K562 (cell line): Measurements from ENCODE around the gene PRKAG2. TPM values are rescaled to one million over a fixed set of nuclear protein-coding genes. Genes with fewer than 3 reads are reported as not detected.

ENCODE experiments used
- ATAC-seq: fragments of 200-7000 bp; cut with Tn5 transposase; 3 replicates; pipeline ENCODE4 v1.9.1; 2020; ENCODE audit warnings: moderate library complexity
- BruUV-seq: library from RNA; stranded (reverse); fragments of 400-500 nt; replicated peaks from 2 replicates; lab custom pipeline; 2021; lab: Mats Ljungman, UMichigan
- CTCF ChIA-PET: fragments of 300-600 bp; formaldehyde crosslinking; extraction: SDS; loops from one replicate; lab custom pipeline; 2021; ENCODE audit warnings: low intra/inter-chr PET ratio; lab: Yijun Ruan, JAX
- POLR2A ChIA-PET: fragments of 300-600, 350-650 bp; sonication (Branson Sonifier 250); formaldehyde crosslinking; extraction: SDS; loops from one replicate; lab custom pipeline; 2021; ENCODE audit warnings: antibody characterized with exemption, inconsistent platforms; lab: Yijun Ruan, JAX
- DNase-seq, 4 experiments: peaks; one replicate each; pipeline versions ENCODE4 v3.0.0 to v3.0.0-alpha.2; 2011 to 2018; ENCODE audit warnings: low spot score in 3 of 4, mixed read lengths in 3 of 4; ENCODE audit errors: extremely low read depth in 1 of 4
- FAIRE-seq: peaks from 2 replicates; lab custom pipeline; 2011; peaks lifted over from hg19 to GRCh38; lab: Jason Lieb, UNC
- H2AFZ ChIP-seq: 2 replicates; pipeline ENCODE4 v1.6.0; 2011; ENCODE audit warnings: low read depth, low read length, control low read depth, inconsistent platforms
- H3K27ac ChIP-seq: fragments of 200-600 bp; 3 replicates; pipeline ENCODE4 v1.8.0; 2011; ENCODE audit warnings: low read depth, mild to moderate bottlenecking, control low read depth, inconsistent platforms, low read length, moderate library complexity, mixed read lengths; ENCODE audit errors: extremely low read depth
- H3K27me3 ChIP-seq, 2 experiments: fragments of 300-600 bp in 1 of 2; 2 replicates in 1 of 2; 3 replicates in 1 of 2; pipeline versions ENCODE4 v1.6.0 to v1.8.0; 2011; ENCODE audit warnings: inconsistent platforms in 2 of 2, low read length in 2 of 2, mild to moderate bottlenecking in 1 of 2, mixed read lengths in 1 of 2, moderate library complexity in 1 of 2; ENCODE audit not compliant: control insufficient read depth in 2 of 2, insufficient read depth in 2 of 2
- H3K36me3 ChIP-seq: fragments of 300-600 bp; 3 replicates; pipeline ENCODE4 v1.8.0; 2011; ENCODE audit warnings: mild to moderate bottlenecking, low read length, inconsistent platforms; ENCODE audit not compliant: control insufficient read depth, insufficient read depth
- H3K4me1 ChIP-seq, 2 experiments: fragments of 200-600 bp in 1 of 2; replicated peaks in 1 of 2; 2 replicates in 1 of 2; 3 replicates in 1 of 2; pipeline versions ENCODE4 v1.5.1 to v1.8.0; 2011; ENCODE audit warnings: inconsistent platforms in 2 of 2, low read length in 2 of 2, mild to moderate bottlenecking in 1 of 2, mixed read lengths in 1 of 2, moderate library complexity in 1 of 2; ENCODE audit not compliant: control insufficient read depth in 2 of 2, insufficient read depth in 2 of 2
- H3K4me2 ChIP-seq: 2 replicates; pipeline ENCODE4 v1.6.1; 2011; ENCODE audit warnings: low read length, control low read depth, inconsistent platforms, mixed read lengths; ENCODE audit not compliant: insufficient read depth
- H3K4me3 ChIP-seq: fragments of 200-600 bp; sonication (generic), shearing (Covaris generic); 2 replicates; pipeline ENCODE4 v1.5.1; 2016; ENCODE audit warnings: control low read depth, inconsistent platforms
- H3K79me2 ChIP-seq: fragments of 200-600 bp; 3 replicates; pipeline ENCODE4 v1.8.0; 2011; ENCODE audit warnings: low read length, inconsistent platforms; ENCODE audit not compliant: control insufficient read depth, insufficient read depth
- H3K9ac ChIP-seq, 2 experiments: 2 replicates each; pipeline versions ENCODE4 v1.6.0 to v1.6.1; 2011; ENCODE audit warnings: low read depth in 2 of 2, low read length in 2 of 2, control low read depth in 1 of 2, inconsistent platforms in 1 of 2, mild to moderate bottlenecking in 1 of 2, mixed read lengths in 1 of 2; ENCODE audit not compliant: insufficient read depth in 1 of 2
- H3K9me1 ChIP-seq: one replicate; pipeline ENCODE4 v1.6.0; 2011; ENCODE audit warnings: inconsistent platforms, mild to moderate bottlenecking, low read length, moderate library complexity; ENCODE audit not compliant: control insufficient read depth, insufficient read depth
- H3K9me3 ChIP-seq: replicated peaks from 2 replicates; pipeline ENCODE4 v1.5.1; 2011; ENCODE audit warnings: low read depth, low read length, inconsistent platforms; ENCODE audit not compliant: control insufficient read depth, insufficient read depth
- H4K20me1 ChIP-seq: replicated peaks from 2 replicates; pipeline ENCODE4 v1.6.1; 2011; ENCODE audit warnings: low read length, inconsistent platforms, mixed read lengths; ENCODE audit not compliant: control insufficient read depth, insufficient read depth
- KHSRP ChIP-seq: fragments of 450-650 bp; IDR thresholded peaks from 2 replicates; pipeline ENCODE4 v1.6.1; 2017
- NKRF ChIP-seq: fragments of 450-650 bp; IDR thresholded peaks from 2 replicates; pipeline ENCODE4 v1.6.1; 2016; ENCODE audit warnings: borderline replicate concordance
- TEAD2 ChIP-seq: fragments of 450-650 bp; IDR thresholded peaks from 2 replicates; pipeline ENCODE4 v1.6.1; 2016; ENCODE audit warnings: missing genetic modification characterization, control low read depth, missing compliant biosample characterization
- ZKSCAN8 ChIP-seq: fragments of 200-800 bp; sonication (Bioruptor generic); IDR thresholded peaks from 2 replicates; pipeline ENCODE4 v1.6.1; 2016; ENCODE audit warnings: missing genetic modification characterization, missing compliant biosample characterization
- ZNF316 ChIP-seq: fragments of 450-650 bp; IDR thresholded peaks from 2 replicates; pipeline ENCODE4 v1.6.1; 2016
- ZNF354B ChIP-seq: fragments of 250-450 bp; sonication (Bioruptor Pico); IDR thresholded peaks from 2 replicates; pipeline ENCODE4 v1.4.0; 2020
- WGBS: fragments of 100-300 bp; shearing (Covaris generic); methylation state at CpG from one replicate; pipeline ENCODE4 v1.1.6; 2016; ENCODE audit warnings: low coverage, mixed read lengths; ENCODE audit not compliant: insufficient coverage; ENCODE audit errors: missing lambda C conversion rate; 5-methylcytosine and 5-hydroxymethylcytosine counted together
- in situ Hi-C: fragments of 300-500 bp; cut with MboI; formaldehyde crosslinking; loops from 4 replicates; pipeline ENCODE4 v1.15.0; 2018; ENCODE audit warnings: inconsistent platforms, mixed read lengths
- intact Hi-C: fragments of 100-400 bp; cut with micrococcal nuclease; formaldehyde crosslinking; loops from 2 replicates; pipeline ENCODE4 v1.14.2; 2022
- polyA plus RNA-seq, 8 experiments: library from polyadenylated mRNA; depleted of rRNA in 4 of 8; stranded (reverse) in 5 of 8; unstranded in 3 of 8; fragments of >200 nt; fragmentation: Nextera tagmentation in 2 of 8; fragmentation: Illumina TruSeq in 1 of 8; extraction: Ambion mirVana in 2 of 8; extraction: Trizol in 1 of 8; gene quantifications; 2 replicates each; pipeline versions ENCODE4 v1.2.1 to v1.2.3, GENCODE V29; 2011 to 2014; ENCODE audit warnings: inconsistent platforms in 1 of 8, missing spikeins in 1 of 8
- total RNA-seq, 7 experiments: library from RNA; depleted of rRNA in 6 of 7; stranded (reverse); fragments of >200 nt in 6 of 7; fragmentation: Illumina TruSeq in 2 of 7; extraction: Trizol in 2 of 7; gene quantifications; 2 replicates each; pipeline versions ENCODE4 v1.2.1 to v1.2.3, GENCODE V29; 2011 to 2021; ENCODE audit warnings: low replicate concordance in 1 of 7

The PRKAG2 gene
- total and polyA plus RNA-seq, 9 of the 15 experiments (the other 6 are each of a cell fraction or from before 2014, with no cell fraction given), result 0.99 to 5.6 (median 3.3) TPM

- Histone ChIP-seq H3K9ac (no peak overlapping the region), H3K9me1 (no peaks in the 10 kb centered on the region), H3K4me3 (no peak overlapping the region), H4K20me1 (no peaks in the 10 kb centered on the region; the same call in 1 of the 2 replicates), H3K4me1 (no peaks in the 10 kb centered on the region; a peak in 2 of 5 replicates), H3K27me3 (peaks cover 51 to 74% of the 10 kb centered on the region in 2 experiments), H3K27ac (no peak overlapping the region), H3K9me3 (no peaks in the 10 kb centered on the region), H3K36me3 (no peaks in the 10 kb centered on the region), H2AFZ (no peak overlapping the region), H3K79me2 (no peaks in the 10 kb centered on the region), H3K4me2 (no peak overlapping the region)
- WGBS, result 0% methylated on average over 8 of the region's 8 CpGs
- in situ Hi-C loops (no loop called here), intact Hi-C loops (no loop called here)
- ChIA-PET POLR2A (interaction anchor here (0.9 to 1.1 kb wide), 2 partner anchors 9 to 10 kb away, joined by 3 read pairs; no protein-coding TSS in a partner anchor), CTCF (no interaction called here)
- no peak for TF ChIP-seq ZNF316
- no peak for TF ChIP-seq ZKSCAN8 (CRISPR knock-in tag)
- TF ChIP-seq KHSRP, result no peak
- no peak for TF ChIP-seq ZNF354B
- no peak for TF ChIP-seq NKRF
- TF ChIP-seq TEAD2 (tag), result no peak
- BruUV-seq, result no TSS peak
- DNase-seq, result no peak
- peak; percentile 48 for FAIRE-seq
- ATAC-seq, result no peak
These were observed 53.1 kb downstream of the PRKAG2 start for GRCh38 chr7:151823566-151824372.
